GF-D8 (cell line): Measurements from ENCODE around the gene R3HDM2.
"Not testable (repeated sequence)": the region's sequence is repeated elsewhere in the genome, so short reads cannot be mapped to it uniquely, and the experiment has no call there.

ENCODE experiments used
- DNase-seq: peaks from one replicate; lab custom pipeline; 2025; lab: John Stamatoyannopoulos, UW

R3HDM2 gene

DNA sequence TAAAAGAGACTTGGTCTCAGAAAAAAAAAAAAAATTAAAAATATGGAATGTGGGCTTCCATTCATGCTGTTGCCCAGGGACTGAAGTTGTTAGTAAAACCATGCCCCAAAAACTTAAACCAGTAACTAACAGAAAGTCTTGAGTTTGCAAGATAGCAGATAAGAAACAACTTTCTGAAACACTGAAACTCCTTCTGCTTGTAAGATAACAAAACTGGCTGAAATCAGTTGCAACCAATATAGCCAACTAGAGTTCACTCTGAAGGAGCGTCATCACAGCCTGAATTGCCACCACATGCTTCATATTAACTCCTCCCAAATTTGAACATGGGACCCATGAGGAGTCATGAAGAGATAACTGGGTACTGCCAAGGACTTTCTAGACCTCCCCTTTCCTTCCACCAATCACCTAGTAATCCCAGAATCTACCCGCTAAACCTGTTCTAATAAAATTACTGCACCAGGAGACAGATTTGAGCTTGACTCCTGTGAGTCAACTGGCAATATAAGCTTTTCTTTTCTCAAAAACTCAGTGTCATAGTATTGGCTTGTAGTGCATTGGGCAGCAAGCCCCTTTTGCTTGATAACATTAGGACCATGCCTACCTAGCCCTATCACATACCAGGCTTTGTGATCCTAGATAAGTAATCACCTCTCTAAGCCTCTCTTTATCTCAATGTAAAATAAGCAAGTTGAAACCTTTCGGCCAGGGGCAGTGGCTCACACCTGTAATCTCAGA is 53.6 kb downstream of the R3HDM2 start:
- DNase-seq, result no peak

DNA sequence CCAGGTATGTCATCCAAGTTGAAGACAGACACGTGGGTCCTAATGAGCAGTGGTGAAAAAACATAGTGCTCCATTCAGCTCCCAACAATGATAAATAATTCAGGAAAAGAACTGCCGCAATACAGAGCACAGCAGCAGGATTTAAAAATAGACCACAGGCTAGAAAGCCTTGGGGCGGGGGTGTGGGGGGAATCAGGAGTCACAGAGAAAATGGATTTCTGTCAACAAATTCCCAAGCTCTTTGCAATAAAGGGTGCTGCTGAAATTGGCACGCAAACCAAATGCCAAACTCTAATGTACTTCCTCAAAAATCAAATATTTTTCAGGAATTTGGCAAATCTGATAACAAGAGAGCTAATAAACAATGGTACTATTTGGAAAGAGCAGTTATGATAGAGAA is 58.6 kb downstream of the R3HDM2 start:
- DNase-seq, result no peak

DNA sequence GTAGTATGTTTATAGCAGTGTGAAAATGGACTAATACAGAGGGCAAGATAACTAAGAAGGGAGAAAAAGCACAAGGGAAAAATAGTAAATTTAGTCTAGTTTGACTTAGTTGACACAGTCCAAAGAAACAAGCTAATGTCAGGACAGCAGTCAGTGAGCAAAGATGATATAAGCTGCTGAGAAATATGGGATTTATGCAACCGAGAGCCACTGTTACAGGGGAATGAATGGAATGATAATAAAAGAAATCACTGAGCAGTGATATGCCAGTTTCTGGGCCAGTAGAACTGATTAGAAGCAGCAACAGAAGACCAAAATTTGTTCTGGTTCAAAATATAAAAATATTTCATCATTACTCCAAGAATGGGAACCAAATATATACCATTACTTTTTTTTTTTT is 60.1 kb downstream of the R3HDM2 start:
- DNase-seq, result no peak

DNA sequence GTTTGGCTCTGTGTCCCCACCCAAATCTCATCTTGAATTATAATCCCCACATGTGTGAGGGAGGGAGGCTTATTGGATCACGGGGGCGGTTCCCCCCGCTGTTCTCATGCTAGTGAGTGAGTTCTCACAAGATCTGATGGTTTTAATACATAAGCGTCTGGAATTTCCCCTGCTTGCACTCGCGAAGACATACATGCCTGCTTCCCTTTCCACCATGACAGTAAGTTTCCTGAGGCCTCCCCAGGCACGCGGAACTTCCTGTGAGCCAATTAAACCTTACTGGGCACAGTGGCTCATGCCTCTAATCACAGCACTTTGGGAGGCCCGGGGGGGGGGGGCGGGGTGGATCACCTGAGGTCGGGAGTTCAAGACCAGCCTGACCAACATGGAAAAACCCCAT is 60.8 kb downstream of the R3HDM2 start:
- DNase-seq, result no peak

DNA sequence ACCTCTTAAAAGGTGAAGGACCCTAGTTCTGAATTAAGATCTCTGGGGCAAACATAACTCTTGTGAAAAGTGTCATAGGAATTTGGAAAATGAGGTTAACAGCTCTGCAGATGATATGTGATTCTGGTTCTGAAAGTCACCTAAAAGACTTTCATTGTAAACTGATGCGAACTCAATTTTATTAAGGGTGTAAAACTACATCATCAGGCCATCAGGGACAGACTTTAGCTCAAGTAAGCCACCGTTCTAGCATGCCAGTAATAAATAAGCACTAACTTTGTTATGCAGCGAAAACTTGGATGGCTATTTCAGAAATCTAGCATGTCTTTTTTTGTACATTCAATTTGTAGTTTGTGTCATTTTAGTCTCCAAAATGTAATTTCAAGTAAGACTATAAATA is 61.6 kb downstream of the R3HDM2 start:
- no peak for DNase-seq

DNA sequence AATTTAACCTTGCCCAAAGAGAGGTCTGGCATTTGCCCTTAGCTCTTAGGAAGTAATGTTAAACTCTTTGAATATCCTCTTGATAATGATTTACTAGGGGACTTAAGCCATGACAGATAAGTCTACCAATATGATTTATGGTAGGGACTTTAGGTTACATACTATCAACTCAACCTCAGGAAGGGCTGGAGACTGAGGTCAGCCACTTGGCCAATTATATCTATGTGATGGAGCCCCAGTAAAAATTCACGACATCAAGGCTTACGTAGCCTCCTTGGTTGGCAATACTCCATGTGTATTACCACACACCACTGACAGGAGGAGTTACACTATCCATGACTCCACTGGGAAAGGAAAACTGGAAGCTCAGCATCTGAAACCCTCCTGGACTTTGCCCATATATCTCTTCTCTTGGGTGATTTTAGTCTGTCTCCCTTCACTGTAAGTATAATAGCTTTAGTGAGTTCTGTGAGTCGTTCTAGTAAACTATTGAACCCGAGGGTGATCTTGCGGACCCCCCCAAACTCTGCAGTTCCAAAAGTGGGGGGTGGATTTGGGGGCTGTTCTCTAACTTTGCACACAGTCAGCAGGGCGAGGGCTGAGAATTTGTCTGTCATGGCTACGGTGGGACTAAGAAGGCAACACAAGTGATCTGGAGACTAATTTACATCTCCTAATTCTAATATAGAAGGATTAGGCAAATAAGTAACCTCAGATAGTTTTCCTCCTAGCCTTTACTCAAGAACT is 62.3 kb downstream of the R3HDM2 start:
- DNase-seq, result no peak

DNA sequence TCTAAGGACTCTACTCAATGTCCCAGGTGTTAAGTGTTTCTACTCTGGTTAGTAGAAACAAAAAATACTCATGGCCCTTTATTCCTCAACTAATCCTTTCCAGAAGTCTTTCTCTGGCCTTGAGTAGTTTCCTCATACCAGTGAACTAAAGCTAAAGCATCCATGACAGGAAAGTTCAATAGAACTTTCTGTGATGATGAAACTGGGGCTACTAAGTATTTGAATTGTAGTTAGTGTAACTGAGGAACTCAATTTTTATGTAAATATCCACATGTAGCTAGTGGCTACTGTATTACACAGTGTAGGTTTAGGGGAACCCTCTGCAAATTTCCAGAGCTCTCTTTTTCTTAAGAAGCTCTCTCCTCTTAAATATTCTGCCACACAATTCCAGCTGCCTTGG is 63.7 kb downstream of the R3HDM2 start:
- DNase-seq, result no peak

DNA sequence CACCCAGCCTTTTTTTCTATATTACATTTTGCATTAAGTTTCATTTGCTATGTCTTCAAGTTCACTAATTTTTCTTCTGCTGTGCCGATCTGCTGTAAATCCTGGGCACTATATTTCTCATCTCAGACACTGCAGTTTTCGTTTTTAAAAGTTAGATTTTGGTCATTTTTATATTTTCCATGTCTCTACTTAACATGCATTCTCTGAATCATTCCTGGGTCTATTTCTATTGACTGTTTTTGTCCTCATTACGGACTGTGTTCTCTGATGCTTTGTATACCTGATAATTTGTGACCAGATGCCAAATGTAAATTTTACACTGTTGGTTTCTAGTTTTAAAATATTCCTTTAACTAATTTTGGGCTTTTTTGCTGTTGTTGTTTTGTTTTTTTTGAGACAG is 64.5 kb downstream of the R3HDM2 start:
- DNase-seq, result no peak

DNA sequence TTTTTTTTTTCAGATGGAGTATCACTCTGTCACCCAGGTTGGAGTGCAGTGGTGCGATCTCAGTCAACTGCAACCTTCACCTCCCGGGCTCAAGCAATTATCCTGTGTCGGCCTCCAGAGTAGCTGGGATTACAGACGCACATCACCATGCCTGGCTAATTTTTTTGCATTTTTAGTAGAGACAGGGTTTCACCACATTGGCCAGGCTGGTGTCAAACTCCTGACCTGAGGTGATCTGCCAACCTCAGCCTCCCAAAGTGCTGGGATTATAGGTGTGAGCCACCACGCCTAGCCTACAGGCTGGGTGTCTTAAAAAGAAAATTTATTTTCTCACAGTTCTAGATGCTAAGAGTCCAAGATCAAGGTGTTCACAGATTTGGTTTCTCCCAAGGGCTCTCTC is 66.7 kb downstream of the R3HDM2 start:
- not testable (repeated sequence) for DNase-seq

DNA sequence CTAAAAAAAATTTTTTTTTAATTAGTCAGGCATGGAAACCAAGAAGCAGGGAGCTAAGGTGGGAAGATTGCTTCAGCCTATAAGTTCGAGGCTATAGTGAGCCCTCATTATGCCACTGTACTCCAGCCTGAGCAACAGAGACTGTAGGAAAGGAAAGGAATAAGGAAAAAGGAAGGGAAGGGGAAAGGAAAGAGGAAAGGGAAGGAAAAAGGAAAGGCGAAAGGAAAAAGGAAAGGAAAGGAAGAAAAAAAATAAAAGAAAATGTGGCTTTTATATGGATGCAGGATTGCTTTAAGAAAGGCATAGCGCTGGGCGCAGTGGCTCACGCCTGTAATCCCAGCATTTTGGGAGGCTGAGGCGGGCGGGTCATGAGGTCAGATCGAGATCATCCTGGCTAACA is 70.4 kb downstream of the R3HDM2 start:
- no peak for DNase-seq

DNA sequence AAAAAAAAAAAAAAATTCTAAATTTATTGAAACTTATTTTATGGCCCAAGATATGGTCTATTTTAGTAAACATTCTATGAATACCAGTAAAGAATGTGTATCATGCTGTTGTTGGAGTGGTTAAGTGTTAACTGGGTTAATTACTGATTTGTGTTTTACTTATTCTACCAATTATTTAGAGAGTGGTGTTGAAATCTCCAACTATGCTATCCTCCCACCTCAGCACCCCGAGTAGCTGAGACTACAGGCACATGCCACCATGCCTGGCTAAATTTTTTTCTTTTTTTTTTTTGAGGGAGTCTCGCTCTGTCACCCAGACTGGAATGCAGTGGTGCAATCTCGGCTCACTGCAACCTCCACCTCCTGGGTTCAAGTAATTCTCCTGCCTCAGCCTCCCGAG is 72.2 kb downstream of the R3HDM2 start:
- no peak for DNase-seq

DNA sequence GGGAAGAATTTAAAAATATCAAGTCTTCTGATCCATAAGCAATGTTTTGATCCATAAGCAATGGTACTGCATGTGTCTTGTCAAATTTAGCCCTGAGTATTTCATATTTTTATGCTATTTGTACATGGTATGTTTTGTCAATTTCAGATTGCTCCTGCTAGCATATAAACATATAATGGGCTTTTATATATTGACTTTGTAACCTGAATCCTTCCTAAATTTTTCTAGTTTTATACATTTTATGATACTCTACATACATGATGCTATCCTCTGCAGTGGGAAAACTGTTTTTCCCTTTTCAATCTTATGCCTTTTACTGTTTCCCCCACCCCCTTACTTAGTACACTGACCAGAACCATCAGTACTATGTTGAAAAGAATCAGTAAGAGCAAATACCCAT is 75.1 kb downstream of the R3HDM2 start:
- DNase-seq, result no peak

DNA sequence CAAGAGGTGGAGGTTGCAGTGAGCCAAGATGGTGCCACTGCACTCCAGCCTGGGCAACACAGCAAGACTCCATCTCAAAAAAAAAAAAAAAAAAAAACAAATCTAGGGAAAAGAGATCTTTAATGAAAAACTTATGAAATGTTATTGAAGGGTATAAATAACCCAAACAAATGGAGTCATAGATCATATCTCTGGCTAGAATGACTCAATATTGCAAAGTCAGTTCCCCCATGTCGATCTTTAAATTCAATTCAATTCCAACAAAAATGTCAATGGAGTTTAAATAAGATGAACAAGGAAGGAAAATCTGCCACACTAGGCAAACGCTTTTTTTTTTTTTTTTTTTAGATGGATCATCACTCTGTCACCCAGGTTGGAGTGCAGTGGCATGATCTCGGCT is 78.7 kb downstream of the R3HDM2 start:
- DNase-seq, result no peak

DNA sequence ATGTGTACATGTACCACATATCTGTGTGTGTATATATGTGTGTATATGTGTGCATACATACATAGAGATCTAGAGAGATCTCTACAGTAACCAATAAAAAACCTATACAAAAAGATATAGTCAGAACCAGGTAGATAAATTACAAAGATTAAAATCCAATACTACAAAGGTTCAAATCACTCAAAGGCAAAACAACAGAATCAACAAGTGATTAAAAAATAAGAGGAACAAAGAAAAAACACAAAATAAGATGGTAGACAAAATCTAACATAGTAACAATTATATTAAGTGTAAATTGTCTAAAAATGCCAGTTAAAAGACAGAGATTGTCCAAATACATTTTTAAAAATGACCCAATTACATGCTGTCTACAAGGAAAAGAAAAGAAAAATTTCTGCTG is 83.6 kb downstream of the R3HDM2 start:
- no peak for DNase-seq

DNA sequence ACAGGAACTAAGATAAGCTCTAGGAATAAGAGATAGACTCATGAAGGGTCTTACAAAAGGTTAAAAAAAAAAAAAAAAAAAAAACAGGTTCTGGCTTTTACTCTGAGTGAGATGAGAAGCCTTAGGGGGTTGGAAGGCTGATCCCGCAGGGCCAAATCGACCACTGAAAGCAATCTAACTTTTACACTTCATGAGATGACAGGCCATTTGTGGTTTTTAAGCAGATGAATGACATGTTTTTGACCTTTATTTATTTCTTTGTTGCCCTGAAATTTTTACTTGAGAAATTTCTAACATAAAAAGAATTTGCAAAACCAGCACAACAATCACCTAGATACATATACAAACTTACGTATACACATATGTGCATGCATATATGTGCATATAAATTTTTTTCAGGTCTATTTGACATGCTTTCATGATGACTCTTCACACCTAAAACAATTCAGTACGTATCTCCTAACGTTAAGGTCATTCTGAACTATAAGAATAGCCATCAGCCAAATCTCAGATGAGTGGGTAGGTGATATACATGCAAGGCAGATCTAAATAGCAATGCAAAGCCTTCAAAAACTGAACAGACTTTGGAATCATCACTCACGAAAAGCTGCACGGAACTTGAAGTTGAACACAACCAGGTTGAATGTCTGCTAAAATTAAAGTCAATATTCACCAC is 87.0 kb downstream of the R3HDM2 start:
- no peak for DNase-seq

DNA sequence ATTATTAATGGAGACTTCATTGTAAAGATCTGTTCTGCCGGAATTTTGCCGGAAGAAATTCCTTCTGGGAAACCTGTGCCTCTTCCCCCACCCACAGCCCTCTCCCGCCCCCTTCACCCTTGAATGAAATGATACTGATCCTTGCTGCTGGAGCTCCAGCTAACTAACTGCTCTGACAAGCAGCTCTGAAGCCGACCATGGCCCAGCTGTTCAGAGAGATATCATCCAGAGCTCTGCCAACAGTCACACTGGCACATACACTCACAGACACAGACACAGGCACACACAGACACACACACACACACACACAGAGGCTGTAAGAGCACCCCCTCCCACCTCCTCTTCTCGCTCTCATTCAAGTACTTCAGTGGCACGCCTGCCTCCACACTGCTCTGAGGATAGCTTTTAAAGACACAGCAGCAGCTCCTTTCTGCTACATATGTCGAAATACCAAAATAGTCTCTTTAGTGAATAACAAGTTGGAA is 88.6 kb downstream of the R3HDM2 start:
- no peak for DNase-seq

DNA sequence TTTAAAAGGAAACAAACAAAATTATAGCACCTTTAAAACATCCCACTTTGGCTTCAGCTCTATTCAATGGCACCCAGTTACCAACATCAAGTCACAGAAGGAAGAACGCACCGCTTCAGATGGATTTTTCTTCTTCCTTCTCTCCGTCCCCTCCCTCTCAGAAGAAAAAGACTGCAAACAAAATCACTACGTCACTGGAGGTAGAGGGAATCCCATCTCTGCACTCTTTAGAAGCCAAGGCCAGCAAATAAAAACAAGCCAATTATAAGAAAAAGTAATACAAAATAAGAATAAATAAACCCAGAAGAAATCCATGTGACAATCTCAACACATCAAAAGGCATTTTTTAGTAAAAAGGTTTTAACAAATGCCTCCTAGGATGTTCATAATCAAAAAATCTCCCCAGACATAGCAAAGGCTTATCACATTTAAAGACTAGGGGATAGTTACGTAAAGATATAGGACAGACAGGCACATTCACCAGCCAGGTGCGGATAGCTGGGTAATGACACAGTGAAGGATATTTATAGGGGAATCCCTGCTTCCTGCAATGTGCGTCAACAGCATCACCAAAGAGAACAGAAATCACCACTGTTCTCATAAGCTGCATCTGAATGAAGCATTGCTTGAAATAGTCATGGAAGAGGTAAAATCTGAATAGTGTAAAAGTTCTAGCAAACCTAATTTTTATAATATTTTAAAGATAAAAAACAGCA is 89.4 kb downstream of the R3HDM2 start:
- DNase-seq, result no peak

DNA sequence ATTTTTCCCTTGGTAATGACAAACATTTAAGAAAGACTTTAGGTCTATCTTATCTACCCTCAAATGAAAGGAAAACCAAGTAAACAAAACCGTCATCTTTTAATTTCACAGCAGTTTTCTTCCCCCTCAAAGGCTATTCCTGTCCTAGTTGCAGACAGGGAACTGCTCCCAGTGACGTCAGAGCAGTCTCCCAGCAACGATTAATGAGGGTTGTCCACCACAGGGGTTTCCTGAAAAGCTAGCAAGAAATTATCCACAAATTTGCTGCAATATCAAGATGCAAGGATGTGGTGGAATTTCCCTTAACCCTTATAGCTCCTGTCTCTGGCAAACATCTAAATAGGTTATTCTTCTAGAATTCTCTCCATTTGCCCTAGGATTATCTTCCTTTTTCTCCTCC is 90.7 kb downstream of the R3HDM2 start:
- peak; percentile 6 for DNase-seq

DNA sequence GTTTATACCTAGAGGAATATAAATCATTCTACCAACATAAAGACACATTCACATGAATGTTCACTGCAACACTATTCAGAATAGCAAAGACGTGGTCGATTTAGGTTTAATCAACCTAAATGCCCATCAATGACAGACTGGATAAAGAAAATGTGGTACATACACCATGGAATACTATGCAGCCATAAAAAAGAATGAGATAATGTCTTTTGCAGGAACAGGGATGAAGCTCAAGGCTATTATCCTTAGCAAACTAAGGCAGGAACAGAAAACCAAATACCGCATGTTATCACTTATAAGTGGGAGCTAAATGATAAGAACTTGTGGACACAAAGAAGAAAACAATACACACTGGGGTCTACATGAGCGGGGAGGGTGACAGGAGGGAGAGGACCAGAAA is 94.5 kb downstream of the R3HDM2 start:
- DNase-seq, result not testable (repeated sequence)

DNA sequence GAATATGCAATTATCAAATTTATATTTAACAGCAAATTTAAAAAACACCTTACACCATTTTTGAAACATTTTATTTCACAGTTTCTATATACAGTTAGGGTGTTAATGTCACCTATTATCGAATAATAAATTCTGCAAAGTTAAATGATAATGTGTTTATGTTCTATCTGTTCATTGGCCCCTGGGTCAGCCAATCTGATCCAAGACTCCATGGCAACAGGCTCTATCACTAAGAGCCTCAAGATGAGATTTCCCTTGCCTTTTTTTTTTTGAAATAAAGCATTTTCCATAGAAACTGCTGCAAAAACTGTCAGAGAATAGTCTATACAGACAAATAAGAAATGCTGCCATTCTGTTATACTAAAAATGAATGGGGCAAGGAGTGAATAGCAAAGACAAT is 96.6 kb downstream of the R3HDM2 start:
- no peak for DNase-seq

DNA sequence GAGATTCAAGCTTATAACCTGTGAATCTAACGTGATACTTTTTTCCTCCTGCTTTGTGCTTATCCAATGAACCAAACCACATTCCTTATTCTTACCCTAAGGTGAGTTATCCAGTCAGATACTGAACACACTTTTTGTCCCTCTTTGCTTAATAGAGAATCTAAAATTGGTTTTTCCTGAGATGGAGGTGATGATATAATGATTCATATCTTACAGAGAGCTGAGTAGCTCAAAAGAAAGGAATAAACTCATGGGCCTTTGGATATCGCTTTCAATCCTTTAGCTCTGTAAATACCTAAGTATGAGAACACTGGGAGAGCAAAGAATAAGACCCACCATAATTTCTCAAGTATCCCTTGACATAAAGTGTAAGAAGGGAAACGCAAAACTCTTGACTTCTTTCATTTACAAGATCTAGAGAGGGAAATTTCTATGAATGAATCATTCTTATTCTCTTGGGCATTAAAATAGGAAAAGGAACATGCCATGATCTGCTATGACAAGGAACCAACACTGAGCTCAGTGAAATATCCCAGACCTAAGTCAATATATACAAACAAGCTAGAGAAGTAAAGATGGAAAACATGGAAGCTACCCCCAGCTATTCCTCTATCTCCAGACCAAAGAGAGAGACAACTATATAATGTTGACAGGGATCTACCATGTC is 98.1 kb downstream of the R3HDM2 start:
- no peak for DNase-seq

DNA sequence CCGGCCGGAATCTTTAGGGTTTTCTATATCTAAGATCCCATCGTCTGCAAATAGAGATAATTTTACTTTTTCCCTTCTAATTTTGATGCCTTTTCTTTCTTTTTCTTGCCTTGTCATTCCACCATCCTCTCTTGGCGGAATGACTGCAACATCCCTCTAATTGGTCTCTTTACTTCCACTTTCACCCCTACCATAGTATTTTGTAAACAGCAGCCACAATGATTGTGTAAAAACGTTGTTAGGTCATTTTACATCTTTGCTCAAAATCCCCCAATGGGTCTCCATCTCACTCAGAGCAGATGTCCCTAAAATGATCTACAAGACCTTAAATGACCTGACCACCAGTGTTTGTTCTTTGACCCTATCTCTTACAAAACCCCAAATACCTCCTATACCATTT is 99.9 kb downstream of the R3HDM2 start:
- DNase-seq, result no peak
